ENCODE data around the gene ZBED5. TPM values are rescaled to one million over a fixed set of nuclear protein-coding genes. Genes with fewer than 3 reads are reported as not detected.
"Not testable (repeated sequence)": the region's sequence is repeated elsewhere in the genome, so short reads cannot be mapped to it uniquely, and the experiment has no call there.

The ZBED5 gene
- 10 to 100 TPM; 10.7 to 19.3 (median 15.1) TPM for polyA plus RNA-seq

DNA sequence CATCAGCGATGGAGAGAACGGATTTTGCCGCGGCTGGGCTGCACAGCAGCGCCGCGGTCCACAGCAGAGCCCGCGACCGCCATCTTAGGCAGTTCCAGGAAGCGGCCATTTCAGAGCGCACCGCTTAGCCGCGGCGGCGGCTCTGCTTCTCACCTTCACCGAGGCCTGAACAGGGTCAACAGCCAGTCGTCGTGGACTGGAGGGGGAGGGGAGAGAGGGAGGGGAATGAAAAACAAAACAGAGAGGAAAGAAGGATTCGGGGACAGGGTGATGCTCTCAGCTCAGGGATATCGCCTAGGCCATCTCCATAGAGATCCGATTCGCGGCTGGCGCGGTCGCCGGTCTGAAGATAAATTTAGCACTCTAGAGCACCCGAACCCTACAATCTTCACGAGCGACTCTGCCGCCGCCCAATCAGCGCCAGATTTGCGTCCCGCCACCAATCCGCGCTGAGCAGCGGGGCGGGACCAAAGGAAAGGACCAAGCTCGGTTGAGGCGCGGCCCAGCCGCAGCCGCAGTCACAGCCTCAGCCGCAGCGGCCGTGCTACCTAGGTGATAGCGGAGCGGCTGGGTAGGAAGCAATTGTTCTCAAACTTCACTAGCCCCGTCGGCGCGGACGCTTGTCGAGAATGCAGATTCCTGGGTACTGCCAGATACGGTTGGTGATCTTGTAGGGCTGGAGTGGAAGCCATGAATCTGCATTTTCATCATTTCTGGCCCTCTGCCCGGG is at the start of gene ZBED5:
TSS of gene ZBED5 (minus strand) at position 345 of the 730 bp plus-strand sequence. CDS start 3,108 bp downstream, outside the sequence.
- peak within 1 kb of the TSS; percentile 86 for H3K27ac ChIP-seq (ENCODE audit: low read depth, low read length)
- 0 to 1% (median 0%) methylated on average over 59 of the region's 59 CpGs for WGBS, 3 donors

DNA sequence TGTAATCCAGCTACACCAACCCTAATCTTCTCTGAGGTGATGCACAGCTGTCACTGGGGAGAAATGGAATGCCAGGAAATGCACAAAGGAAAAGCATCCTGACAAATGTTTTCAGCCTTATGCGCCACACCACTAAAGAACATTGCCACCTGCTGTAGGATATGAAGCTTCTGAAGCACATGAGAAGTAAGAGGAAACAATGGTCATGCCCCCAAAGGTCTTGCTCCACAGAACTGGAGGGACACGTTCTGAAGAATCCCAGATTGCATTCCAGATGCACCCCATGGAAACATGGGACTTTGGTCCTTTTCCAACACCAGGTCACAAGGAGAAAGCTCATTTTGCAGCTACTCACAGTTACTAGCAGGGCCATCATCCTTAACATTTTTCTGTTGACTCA is 48.7 kb upstream of the ZBED5 start:
- 46 to 61% (median 48%) methylated on average over 2 of the region's 2 CpGs for WGBS, 3 donors
- no peak overlapping the region for H3K27ac ChIP-seq (ENCODE audit: low read depth, low read length)

GRCh38 chr11:10902301-10903063 is 44.6 kb upstream of the ZBED5 start:
- no peak overlapping the region for H3K27ac ChIP-seq (ENCODE audit: low read depth, low read length)
- 59 to 90% (median 68%) methylated on average over 9 of the region's 9 CpGs for WGBS, 3 donors

- peak overlapping the region; percentile 55 for H3K27ac ChIP-seq (ENCODE audit: low read depth, low read length)
- 62 to 82% (median 64%) methylated on average over 9 of the region's 9 CpGs for WGBS, 3 donors
Observed at GRCh38 chr11:10900681-10901415, 43.0 kb upstream of the ZBED5 start.

GRCh38 chr11:10899121-10899830 is 41.4 kb upstream of the ZBED5 start:
- 49 to 74% (median 54%) methylated on average over 7 of the region's 7 CpGs for WGBS, 3 donors
- peak overlapping the region; percentile 53 for H3K27ac ChIP-seq (ENCODE audit: low read depth, low read length)

- WGBS, 3 donors: 90 to 100% (median 95%) methylated on average over 4 of the region's 4 CpGs
Observed at GRCh38 chr11:10898763-10899025, 40.8 kb upstream of the ZBED5 start.

DNA sequence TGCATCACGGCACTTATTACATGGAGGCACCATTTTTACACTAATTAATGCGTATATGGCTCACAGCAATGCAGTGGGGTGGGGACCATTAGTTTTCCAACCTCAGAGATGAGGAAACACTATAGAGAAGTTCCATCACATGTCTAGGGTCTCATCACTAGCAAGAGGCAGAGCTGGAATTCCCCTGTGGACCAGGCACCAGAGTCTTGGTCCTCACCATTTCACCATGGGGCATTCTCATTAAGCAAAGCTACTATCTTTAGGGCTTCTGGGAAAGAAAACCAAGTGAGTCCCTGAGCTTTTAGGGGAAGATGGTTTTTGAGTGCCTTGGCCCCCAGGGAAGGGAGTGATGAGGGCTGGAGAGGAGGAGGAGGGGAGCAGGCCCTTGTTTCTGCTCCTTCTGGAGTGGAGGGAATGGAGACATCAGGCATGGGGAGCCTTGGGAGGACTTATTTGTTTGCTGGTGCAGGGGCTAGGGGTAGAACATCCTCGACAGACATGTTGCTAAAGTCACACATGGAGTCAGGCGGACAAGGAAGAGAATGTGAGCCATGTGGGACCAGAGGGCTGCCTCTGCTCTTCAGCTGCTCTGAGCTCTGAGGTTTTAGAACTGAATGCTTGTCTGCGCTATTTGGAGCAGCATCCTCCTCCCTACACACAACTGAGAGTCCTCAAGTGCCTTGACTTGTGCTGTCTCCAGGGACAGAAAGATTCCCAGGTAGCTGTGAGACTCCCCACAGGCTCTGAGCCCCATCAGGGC is 40.3 kb upstream of the ZBED5 start:
- H3K27ac ChIP-seq (ENCODE audit: low read depth, low read length): no peak overlapping the region
- WGBS, 3 donors: 92 to 98% (median 94%) methylated on average over 5 of the region's 5 CpGs

More at GRCh38 chr11:10898763-10899025, 40.8 kb upstream of the ZBED5 start:
- no peak overlapping the region for H3K27ac ChIP-seq (ENCODE audit: low read depth, low read length)

GRCh38 chr11:10897150-10897549 is 39.3 kb upstream of the ZBED5 start:
- WGBS, 3 donors: 92 to 100% (median 95%) methylated on average over 1 of the region's 1 CpG
- H3K27ac ChIP-seq (ENCODE audit: low read depth, low read length): no peak overlapping the region

- WGBS, 3 donors: 85 to 88% (median 88%) methylated on average over 9 of the region's 9 CpGs
Observed at GRCh38 chr11:10896493-10896892, 38.6 kb upstream of the ZBED5 start.

DNA sequence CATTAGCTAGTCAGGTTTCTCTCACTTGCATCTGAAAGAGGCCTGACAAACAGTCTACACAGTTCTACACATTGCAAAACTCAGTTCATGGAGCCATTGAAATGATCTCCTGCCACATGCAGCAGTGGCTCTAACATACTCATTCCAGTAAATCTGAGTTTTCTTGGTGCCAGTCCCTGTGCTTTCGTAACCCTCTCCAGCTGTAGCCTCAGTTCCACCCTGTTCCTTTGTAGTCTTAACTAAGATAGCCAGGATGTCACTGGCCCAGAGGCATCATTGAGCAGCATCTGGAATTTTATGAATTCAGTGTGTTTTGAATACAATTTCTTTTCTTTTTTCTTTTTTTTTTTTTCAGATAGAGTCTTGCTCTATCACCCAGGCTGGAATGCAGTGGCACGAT is 37.4 kb upstream of the ZBED5 start:
- WGBS, 3 donors: 95 to 100% (median 96%) methylated on average over 2 of the region's 2 CpGs
- no peak overlapping the region for H3K27ac ChIP-seq (ENCODE audit: low read depth, low read length)

More at GRCh38 chr11:10896493-10896892, 38.6 kb upstream of the ZBED5 start:
- H3K27ac ChIP-seq (ENCODE audit: low read depth, low read length): no peak overlapping the region

DNA sequence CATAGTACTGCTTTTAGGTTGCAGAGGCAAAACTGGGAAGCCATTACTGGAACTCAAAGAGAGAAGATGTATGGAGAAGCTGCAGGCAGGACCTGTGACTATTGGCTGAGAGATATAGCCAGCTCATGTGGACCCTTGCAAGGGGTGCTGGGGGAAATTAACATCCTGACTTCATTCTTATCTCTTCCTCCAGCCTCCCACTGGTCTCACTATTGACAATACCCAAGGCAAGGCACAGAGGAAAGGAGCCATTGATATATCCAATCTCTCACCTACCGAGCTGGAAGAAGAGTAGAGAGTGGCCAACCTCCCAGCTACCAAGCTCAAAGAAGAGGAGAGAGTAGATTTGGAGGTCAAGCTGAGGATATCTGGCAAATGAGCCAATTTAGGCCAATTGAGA is 36.8 kb upstream of the ZBED5 start:
- H3K27ac ChIP-seq (ENCODE audit: low read depth, low read length): no peak overlapping the region
- WGBS, 3 donors: 92 to 95% (median 94%) methylated on average over 1 of the region's 1 CpG

GRCh38 chr11:10893714-10894151 is 35.9 kb upstream of the ZBED5 start:
- no peak overlapping the region for H3K27ac ChIP-seq (ENCODE audit: low read depth, low read length)

DNA sequence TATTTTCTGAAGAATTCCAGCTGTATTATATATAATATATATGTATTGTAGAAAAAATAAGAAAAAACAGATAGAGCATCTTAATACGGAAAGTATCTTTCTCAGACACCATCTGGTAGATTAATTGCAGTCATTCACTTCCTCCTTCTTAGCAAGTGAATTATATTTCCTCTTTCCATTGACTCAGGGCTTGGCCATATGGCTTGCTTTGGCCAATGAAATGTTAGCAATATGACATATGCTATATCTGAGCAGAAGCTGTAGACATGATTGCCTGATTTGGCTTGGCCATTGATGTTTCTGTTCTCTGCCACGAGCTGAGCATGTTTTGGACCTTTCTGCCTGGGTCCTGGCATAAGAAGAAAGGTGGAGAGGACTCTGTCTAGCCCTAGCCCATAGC is 34.4 kb upstream of the ZBED5 start:
- no peak overlapping the region for H3K27ac ChIP-seq (ENCODE audit: low read depth, low read length)
- WGBS, 3 donors: 68 to 76% (median 68%) methylated on average over 2 of the region's 2 CpGs

DNA sequence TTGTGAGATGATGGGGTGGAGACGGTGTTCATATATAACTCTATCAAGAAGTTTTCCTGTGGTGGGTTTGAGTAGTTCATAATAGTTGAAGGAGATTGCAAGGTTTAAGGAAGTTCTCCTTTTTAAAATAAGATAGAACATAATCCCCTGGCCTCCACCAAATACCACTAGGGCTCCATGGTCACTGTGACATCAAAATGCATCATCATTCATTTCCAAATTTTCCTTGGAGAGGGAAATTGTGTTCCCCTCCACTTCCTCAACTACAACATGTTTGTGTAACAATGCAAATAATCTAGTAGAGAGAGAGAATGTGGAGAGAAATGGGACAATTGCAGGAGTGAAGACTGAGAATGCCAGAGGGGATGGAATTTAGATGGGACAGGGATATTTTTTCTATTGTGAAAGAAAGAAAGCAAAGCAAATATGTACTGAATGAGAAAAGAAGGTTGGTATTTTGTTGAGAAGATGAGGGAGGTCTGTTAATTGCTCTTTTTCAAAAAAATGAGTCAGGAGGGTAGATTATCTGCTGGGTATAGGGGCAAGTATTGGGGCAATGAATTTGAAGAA is 33.4 kb upstream of the ZBED5 start:
- no peak overlapping the region for H3K27ac ChIP-seq (ENCODE audit: low read depth, low read length)
- WGBS, 3 donors: 79 to 100% (median 91%) methylated on average over 1 of the region's 1 CpG

DNA sequence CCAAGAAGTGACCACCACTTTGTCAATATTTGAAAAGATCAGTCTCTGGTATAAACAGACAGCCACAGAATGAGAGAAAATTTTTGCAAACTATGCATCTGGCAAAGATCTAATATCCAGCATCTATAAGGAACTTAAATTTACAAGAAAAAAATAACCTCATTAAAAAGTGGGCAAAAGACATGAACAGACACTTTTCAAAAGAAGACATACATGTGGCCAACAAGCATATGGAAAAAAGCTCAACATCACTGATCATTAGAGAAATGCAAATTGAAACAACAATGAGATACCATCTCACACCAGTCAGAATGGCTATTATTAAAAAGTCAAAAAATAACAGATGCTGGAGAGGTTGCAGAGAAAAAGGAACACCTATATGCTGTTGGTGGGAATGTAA is 32.2 kb upstream of the ZBED5 start:
- H3K27ac ChIP-seq (ENCODE audit: low read depth, low read length): not testable (repeated sequence)

GRCh38 chr11:10887307-10887706 is 29.5 kb upstream of the ZBED5 start:
- H3K27ac ChIP-seq (ENCODE audit: low read depth, low read length): no peak overlapping the region

GRCh38 chr11:10886652-10887250 is 28.9 kb upstream of the ZBED5 start:
- WGBS, 3 donors: 85 to 92% (median 91%) methylated on average over 3 of the region's 3 CpGs
- H3K27ac ChIP-seq (ENCODE audit: low read depth, low read length): no peak overlapping the region

All from adipose tissue (tissue), 3 donors.